NOMO-1 treated with dmso at 0.1 percent for 144 hours (cell line): ENCODE results near the gene PRPF40B.
"Not testable (repeated sequence)": the region's sequence is repeated elsewhere in the genome, so short reads cannot be mapped to it uniquely, and the experiment has no call there.

ENCODE experiments used
- DNase-seq: peaks from one replicate; lab custom pipeline; 2025; ENCODE audit not compliant: unreplicated experiment; lab: John Stamatoyannopoulos, UW

PRPF40B gene

DNA sequence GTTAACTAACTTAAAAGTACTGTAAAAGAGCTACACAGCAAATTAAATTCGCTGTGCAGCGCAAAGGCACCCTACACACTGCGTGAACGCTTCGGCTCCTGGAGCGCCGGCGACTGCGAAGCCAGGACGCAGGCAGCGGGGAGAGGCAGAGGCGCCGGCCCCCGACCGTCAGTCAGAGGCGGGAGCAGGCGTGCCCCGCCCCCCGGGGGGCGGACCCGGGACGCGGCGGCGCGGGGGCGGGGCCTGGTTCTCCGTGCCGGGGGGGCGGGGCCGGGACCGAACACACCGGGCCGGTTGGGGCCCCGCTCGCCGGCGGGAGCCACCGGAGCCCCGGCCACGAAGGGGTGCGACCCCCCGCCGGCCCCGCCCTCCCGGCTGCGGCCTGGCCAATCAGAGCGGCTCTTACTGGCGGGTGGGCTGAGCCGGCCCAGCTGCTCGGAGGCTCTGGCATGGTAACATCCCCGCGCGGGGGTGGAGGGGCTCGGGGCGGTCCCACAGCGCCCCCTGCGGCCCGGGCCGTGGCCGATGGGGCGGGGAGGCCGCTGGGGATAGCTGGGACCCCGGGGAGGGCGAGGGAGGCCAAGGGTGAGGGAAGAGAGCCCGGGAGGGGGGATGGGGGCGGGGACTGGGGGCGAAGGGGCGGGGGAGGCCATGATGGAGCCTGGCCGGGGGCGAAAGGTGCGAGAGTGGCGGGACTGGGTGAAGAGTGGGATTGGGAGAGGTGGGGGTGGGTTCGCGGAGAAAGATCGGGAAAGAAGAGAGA is at the start of gene PRPF40B:
TSS of gene PRPF40B (plus strand) at position 420 of the 763 bp plus-strand sequence. CDS start at position 450, 30 bp downstream.
- peak; percentile 84 for DNase-seq

DNA sequence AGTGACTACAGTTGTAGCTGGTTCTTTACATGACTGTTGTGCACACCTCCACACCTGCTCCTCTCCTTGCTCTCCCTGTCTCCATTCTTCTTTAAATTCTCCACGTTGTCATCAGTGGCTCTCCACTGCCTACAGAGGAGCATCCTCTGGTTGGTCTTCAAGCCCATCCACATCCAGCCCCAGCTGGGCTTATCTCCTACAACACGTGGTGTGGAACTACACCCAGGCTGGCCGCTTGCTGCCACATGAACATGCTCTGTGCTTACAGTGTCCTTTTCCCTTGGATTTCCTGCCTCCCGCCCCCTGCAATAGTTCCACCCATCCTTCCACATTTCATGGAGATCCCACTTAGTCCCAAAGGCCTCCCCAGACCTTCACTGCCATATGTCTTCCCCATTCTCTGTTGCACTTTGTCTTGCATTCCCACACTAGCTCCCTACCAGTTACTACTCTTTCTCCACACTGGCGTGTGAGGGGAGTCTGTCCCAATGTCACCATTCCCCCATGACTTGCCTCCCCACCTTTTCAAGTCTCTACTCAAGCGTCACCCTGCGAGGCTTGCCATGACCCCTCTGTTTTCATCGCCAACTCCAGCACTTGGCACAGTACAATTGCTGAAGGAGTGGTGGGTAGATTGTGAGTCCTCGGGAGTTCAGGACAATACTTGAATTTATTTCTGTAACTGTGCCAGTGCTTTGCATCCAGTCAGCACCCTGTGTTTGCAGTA is 45.6 kb upstream of the PRPF40B start:
- DNase-seq = no peak

DNA sequence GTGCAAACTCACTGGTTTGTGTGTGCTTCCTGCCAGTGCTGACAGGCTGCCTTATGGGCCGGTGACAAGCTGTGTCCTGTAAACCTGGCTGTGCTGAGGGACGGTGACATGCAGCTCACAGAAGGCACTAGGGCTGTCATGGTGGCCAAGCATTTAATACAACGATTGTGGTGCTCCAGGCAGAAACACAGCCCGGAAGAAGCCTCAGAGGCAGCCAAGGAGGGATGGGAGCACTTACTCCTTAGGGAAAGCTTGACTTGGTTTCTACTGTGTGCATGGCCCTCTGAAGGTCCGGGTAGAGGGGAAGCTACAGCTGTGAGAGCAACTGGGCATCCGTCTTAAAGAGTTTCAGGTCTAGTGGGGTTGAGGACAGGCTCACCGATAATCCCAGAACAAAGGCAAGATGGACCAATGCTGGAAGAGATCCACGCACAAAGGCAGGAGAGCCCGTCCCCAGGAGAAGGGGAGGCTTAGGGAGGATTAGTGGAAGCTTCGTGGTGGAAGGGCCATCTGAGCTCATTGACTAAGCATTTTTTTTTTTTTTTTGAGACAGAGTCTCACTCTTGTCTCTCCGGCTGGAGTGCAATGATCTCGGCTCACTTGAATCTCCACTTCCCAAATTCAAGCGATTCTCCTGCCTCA is 44.8 kb upstream of the PRPF40B start:
- no peak for DNase-seq

- no peak for DNase-seq
Measured at GRCh38 chr12:49580572-49581535, 42.5 kb upstream of the PRPF40B start.

DNA sequence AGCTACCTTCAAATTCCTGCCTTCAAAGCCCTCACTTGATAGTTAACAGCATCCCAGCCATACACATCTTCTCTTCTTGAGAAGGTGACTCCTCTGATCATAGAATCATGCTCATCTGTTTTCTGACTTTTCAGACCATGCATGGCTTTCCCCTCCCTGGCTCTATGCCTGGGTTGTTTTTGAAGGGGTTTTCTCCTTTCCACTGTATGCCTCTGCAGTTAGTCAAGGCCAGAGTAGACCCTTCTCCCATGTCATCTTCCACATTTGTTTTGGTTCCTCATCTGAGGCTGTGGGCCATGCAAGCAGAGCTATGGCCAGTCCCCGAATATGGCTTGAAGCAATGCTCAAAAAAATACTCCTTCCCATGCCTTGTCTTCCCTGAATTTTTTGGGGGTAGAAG is 41.2 kb upstream of the PRPF40B start:
- DNase-seq = no peak

DNA sequence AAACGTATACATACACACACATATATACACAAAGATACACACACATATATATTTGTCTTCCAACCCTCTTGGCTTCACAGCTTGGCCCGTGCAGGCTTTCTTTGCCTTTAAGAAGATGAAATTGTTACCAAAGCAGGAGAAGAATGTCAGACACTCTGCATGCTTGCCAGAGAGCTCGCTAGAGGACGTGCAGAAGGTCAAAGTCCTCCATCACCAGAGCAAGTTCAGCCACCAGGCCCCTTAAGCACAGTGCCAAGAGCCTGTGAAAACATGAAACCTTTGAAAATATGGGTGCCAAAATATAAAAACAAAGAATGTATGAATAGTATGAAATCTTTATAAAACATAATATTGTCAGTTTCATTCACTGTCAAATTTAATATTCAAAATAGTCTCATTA is 40.5 kb upstream of the PRPF40B start:
- DNase-seq = no peak

DNA sequence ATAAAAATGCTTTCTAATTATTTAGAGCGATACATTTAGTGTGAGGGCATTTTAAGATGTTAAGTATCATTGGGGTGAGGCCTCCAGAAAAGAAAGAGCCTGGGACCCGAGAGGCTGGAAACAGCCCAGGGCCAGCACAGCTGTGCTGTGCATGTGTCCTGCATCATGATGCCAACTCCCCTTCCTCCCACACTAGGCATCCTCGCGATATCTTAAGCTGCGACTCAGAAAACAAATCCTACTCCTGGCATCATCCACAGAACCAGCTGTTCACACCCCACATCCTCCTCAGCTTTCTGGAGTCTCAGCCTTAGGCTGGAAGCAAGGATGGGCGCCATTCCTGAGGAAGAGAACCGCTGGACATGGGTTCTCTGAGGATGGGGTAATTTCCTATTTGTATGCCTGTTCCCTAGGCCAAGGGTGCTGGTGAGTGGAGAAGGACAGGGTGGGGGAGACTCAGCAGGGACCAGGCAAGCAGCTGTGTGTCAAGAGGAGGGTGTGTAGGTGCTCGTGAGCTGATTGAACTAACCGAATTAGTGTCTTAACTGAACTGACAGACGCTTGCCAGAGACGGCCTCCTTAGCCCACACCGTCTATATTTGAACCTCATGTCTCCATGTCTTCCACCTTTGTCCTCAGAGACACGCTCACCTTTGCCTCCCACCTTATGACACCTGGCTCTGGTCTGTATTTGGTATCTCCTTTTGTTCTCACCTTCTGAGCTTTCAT is 39.8 kb upstream of the PRPF40B start:
- no peak for DNase-seq

DNA sequence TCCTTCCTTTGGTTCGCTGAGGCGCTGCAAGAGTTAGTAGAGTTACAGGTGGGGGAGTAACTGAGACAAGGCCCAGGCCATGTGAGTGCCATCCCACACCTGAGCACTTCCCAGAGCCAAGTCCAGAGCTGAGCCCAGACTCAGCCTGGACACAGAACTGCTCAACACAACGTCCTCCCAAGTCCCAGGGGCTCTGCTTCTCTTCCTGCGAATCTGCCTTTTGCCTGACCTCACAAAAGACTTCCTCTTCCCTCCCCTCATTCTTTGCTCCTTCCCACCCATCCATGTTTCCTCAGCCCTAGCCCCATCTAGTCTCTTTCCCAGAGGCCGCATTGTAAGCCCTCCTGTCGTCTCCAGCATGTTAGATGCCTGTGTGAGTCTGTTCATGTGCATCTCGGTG is 38.8 kb upstream of the PRPF40B start:
- no peak for DNase-seq

DNA sequence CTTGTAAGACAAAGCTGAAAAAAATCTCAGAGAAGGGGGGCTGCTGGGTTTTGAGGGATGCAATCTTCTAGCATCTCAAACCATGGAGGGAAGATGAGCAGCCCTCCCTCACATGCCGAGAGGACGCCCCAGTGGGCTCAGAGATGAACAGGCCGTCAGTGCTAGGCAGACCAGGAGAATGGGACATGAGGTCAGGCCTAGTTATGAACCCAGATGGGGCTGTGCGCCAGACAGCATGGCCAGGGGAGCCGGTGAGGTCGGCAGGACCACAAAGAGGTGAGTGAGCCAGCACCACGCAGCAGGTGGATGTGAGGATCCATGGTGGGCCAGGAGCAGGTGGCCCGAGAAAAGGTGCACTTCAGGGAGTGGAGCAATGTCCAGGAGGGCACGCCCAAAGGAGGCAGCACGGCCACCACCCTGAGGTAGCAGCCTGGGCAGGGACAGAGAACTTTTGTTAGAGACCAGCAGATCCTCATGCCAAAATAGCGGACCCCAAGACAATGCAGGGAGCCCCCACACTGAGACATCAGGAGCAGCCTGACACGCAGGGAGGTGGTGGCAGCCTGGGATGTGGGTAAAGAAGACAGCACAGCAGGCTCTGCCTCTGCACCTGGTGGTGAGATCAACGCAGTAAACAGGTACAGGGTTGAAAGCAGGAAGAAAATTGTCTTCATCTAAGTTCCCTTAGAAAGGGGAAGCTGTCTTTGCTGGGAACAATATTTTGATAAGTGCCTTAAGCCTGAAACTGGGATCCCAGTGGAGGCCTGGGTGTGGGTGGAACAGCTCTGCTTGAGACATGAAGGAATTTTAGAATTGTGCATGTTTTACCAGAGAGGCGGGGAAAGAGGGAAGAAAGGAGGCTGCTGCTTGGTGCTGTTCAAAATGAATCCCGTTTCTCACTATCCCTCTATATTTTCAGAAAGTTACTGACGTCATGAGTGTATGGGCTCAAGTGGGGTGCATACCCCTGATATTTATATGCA is 37.6 kb upstream of the PRPF40B start:
- DNase-seq = no peak

GRCh38 chr12:49587174-49587908 is 36.0 kb upstream of the PRPF40B start:
- DNase-seq = no peak

DNA sequence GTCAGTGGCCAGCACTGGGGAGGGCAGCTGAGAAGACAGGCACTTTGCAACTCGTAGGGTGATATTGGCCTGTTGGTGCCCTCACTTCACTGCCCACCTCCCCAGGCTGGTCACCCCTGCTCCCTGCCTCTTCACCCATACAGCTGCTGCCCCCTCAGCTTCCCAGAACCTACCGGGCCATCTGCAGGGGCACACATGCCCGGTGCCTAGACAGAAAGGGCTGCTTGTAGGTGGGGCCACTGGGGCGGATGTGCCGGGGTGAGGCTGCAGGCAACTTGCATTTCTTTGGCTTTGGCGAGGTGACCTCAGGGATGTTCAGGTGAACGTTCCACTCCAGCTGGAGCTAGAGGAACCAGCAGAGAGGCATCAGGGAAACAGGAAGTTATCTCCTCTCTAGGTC is 35.1 kb upstream of the PRPF40B start:
- DNase-seq = no peak

- DNase-seq = no peak
Measured at GRCh38 chr12:49588721-49589516, 34.4 kb upstream of the PRPF40B start.

DNA sequence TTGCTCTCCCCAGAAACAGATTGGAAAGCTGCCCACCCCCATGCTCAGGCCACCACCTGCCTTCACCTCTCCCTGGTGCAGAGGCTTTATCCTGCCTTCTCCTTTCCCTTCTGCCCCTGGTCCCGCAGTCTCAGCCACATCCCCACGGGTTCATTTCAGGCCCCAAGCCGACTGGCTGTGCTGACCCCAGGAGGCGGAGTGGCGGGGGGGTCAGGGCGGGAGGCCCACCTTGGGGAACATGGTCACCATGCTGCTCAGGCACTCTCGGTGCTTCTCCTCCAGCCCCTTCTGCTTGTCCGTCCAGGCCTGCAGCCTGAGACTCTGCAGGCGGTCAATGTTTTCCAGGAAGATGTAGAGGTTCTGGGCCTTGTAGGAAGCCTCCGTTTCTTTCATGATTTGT is 24.8 kb upstream of the PRPF40B start:
- DNase-seq = no peak

DNA sequence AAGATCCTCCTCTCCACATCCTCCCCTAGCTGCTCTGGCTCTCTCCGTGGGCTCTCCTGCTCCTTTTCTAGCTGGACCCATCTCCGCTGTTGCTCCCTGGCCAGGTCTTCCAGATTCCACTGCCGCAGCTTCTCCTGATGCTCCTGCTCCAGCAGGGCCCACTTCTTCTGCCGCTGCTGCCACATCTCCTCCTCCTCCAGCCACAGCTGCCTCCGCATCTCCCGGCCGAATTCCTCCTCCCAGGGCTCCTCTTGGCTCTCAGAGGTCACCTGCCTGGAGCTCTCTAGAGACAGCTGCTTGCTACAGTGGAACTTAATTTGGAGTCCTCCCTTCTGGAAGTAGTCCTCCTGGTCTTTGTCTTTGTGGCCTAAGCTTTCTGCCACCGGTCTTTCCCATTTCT is 23.4 kb upstream of the PRPF40B start:
- no peak for DNase-seq

DNA sequence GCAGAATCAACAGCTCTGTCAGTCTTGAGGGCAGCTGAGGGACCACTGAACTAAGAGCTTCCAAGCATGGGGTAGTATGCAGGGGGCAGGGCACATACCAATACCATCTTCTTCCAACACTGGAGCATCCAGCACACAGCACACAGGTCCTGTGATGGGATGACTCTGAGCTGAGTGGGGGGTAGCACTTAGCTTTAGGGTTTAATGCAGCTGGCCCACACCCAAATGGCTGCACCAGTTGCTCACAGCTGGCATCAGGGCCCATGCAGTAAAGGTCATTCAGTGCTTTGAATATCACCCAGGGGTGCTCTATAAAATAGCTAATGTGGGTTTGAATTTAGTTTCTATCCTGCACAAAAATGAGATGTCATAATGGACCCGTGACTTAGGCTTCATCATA is 19.6 kb upstream of the PRPF40B start:
- no peak for DNase-seq

DNA sequence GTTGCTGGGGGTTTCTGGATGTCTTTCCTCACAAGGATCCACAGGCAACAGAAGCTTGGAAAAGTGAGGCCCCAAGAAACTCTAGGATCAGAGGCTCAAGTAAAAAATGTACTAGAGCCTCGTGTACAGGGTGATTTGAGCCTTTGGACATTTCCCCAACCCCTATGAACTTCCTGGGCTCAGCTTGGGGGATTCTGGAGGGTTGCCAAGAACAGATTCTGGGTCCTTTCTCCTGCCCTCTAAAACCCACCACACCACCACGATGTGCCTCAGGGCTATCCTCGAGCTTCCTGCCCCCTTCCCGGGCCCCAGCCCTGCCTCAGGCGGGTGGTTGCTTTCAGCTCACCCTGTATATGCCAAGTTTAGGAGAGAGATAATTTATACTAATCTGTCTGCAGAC is 18.5 kb upstream of the PRPF40B start:
- DNase-seq = no peak

GRCh38 chr12:49605539-49605938 is 17.8 kb upstream of the PRPF40B start, which contains the start of gene FAM186B:
TSS of gene FAM186B (minus strand) at chr12:49605639. CDS start at chr12:49605477, 162 bp downstream.
- DNase-seq = not testable (repeated sequence)
